Lung (tissue), 12 donors: ENCODE data around the gene UBE2E1. TPM values are rescaled to one million over a fixed set of nuclear protein-coding genes. Genes with fewer than 3 reads are reported as not detected.

ENCODE experiments used
- ATAC-seq: fragments of 200-7000 bp; cut with Tn5 transposase; one replicate; pipeline ENCODE4 v1.9.1; 2020; ENCODE audit warnings: moderate number of reproducible peaks; ENCODE audit not compliant: insufficient read depth, low FRiP score
- DNase-seq, 3 donors: peaks; one replicate each; pipeline ENCODE4 v3.0.0-alpha.2; 2013 to 2017
- H3K27ac ChIP-seq, 2 donors: one replicate each; pipeline ENCODE4 v1.5.1; 2013; ENCODE audit warnings: mild to moderate bottlenecking in 2 of 2, moderate library complexity in 2 of 2, control low read depth in 1 of 2, inconsistent platforms in 1 of 2, low read depth in 1 of 2, low read length in 1 of 2
- H3K27me3 ChIP-seq, 3 donors: one replicate each; pipeline ENCODE4 v1.5.1; 2013; ENCODE audit warnings: low read length in 2 of 3; ENCODE audit not compliant: control insufficient read depth in 3 of 3, insufficient read depth in 3 of 3
- H3K36me3 ChIP-seq, 4 donors: one replicate each; pipeline ENCODE4 v1.5.1; 2013; ENCODE audit warnings: low read length in 4 of 4, mild to moderate bottlenecking in 1 of 4, moderate library complexity in 1 of 4; ENCODE audit not compliant: control insufficient read depth in 4 of 4, insufficient read depth in 4 of 4
- H3K4me1 ChIP-seq, 5 donors: one replicate each; pipeline ENCODE4 v1.5.1; 2013; ENCODE audit warnings: low read length in 5 of 5, mild to moderate bottlenecking in 2 of 5, moderate library complexity in 1 of 5; ENCODE audit not compliant: control insufficient read depth in 5 of 5, insufficient read depth in 5 of 5
- H3K4me3 ChIP-seq: one replicate; pipeline ENCODE4 v1.5.1; 2013; ENCODE audit warnings: mild to moderate bottlenecking, control low read depth, moderate library complexity
- H3K9ac ChIP-seq, 2 donors: one replicate each; pipeline ENCODE4 v1.5.1; 2013; ENCODE audit warnings: low read length in 2 of 2, control low read depth in 1 of 2; ENCODE audit not compliant: insufficient read depth in 1 of 2
- H3K9me3 ChIP-seq, 4 donors: one replicate each; pipeline ENCODE4 v1.5.1; 2013; ENCODE audit warnings: low read length in 3 of 4, mild to moderate bottlenecking in 1 of 4, moderate library complexity in 1 of 4; ENCODE audit not compliant: control insufficient read depth in 4 of 4, insufficient read depth in 3 of 4
- WGBS, 2 donors: extraction: QIAGEN DNeasy Blood & Tissue Kit; methylation state at CpG; one replicate each; pipeline ENCODE4 v1.1.7; 2013; 5-methylcytosine and 5-hydroxymethylcytosine counted together
- polyA plus RNA-seq, 2 donors: library from polyadenylated mRNA; stranded (reverse); fragments of 200-250 nt; gene quantifications; one replicate each; pipeline ENCODE4 v1.2.1, GENCODE V29; 2013
- total RNA-seq, 2 donors: library from RNA; depleted of rRNA in 1 of 2; stranded (reverse); fragments of >200 nt in 1 of 2; gene quantifications; one replicate each; pipeline ENCODE4 v1.2.1, GENCODE V29; 2014 to 2021
- TF ChIP-seq, protein P1 (sequence below): IDR thresholded peaks from 2 replicates; pipeline ENCODE4 v1.5.1; 2012; ENCODE audit warnings: mild to moderate bottlenecking; ENCODE audit errors: control extremely low read depth, extremely low read depth
- donor health status: control.
- donor health status: control.
- donor health status: Bipolar disorder and iron deficiency.
- donor health status: healthy.
- donor health status: DM: yes; HTN: yes; CAD: no.

Gene UBE2E1
- total and polyA plus RNA-seq, 4 donors, result 74.1 to 156 (median 87.6) TPM

DNA sequence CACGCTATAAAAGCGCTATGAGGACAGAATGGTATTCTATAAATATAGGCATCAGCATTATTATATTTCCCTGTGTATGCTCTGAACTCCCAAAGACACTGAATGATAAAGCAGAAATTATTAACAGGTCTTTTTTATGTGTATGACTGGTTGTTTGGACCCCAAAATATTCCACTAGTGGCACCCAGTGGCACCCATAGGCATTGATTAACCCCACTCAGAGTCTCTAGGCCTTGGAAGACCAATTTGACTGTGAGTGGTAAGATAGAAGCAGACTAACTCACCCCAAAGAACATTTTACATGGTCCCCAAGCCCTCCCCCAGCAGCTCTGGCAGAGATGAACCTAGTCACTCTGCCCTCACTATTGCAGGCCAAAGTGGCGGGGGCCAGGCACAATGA, 45.4 kb upstream of the UBE2E1 start:
- TF ChIP-seq, protein P1, sequence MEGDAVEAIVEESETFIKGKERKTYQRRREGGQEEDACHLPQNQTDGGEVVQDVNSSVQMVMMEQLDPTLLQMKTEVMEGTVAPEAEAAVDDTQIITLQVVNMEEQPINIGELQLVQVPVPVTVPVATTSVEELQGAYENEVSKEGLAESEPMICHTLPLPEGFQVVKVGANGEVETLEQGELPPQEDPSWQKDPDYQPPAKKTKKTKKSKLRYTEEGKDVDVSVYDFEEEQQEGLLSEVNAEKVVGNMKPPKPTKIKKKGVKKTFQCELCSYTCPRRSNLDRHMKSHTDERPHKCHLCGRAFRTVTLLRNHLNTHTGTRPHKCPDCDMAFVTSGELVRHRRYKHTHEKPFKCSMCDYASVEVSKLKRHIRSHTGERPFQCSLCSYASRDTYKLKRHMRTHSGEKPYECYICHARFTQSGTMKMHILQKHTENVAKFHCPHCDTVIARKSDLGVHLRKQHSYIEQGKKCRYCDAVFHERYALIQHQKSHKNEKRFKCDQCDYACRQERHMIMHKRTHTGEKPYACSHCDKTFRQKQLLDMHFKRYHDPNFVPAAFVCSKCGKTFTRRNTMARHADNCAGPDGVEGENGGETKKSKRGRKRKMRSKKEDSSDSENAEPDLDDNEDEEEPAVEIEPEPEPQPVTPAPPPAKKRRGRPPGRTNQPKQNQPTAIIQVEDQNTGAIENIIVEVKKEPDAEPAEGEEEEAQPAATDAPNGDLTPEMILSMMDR, result no peak
- Histone ChIP-seq H3K4me3 (no peak overlapping the region), H3K9me3 (no peaks in the 10 kb centered on the region), H3K27me3 (no peaks in the 10 kb centered on the region), H3K36me3 (no peaks in the 10 kb centered on the region), H3K9ac (no peak overlapping the region), H3K27ac (no peak overlapping the region), H3K4me1 (peaks cover 0 to 18% (median 2%) of the 10 kb centered on the region in 5 donors)
- DNase-seq (no peak), ATAC-seq (no peak)
- WGBS, 2 donors, result 95 to 96% methylated on average over 3 of the region's 3 CpGs

DNA sequence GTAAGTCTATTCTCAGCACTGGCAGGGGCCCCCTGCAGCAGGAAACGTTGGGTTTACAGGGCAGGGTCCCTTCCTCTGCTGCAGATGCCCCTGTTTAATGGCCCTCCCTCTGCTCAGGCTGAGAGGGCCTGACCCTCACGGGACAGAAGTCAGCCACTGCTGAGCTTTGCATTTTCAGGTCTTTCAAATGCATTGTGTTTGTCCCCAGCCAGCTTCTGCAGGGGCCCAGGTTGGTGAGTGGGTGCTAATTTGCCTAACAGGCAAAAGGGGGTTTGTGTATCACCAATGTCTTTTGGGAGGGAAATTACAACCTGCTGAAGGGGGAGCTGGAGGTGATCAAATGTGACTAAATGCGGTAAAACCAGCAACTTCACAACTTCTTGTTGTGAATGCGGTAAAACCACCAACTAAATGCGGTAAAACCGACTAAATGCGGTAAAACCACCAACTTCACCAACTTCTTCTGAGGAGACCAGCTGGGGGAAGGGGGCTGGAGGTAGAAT, 44.8 kb upstream of the UBE2E1 start:
- Histone ChIP-seq H3K9me3 (no peaks in the 10 kb centered on the region), H3K4me1 (peaks cover 0 to 18% (median 2%) of the 10 kb centered on the region in 5 donors), H3K36me3 (no peaks in the 10 kb centered on the region), H3K4me3 (no peak overlapping the region), H3K27me3 (no peaks in the 10 kb centered on the region), H3K9ac (no peak overlapping the region), H3K27ac (no peak overlapping the region)
- WGBS, 2 donors, result 47 to 70% methylated on average over 7 of the region's 7 CpGs
- TF ChIP-seq, protein P1, result no peak
- no peak for DNase-seq
- ATAC-seq, result no peak

DNA sequence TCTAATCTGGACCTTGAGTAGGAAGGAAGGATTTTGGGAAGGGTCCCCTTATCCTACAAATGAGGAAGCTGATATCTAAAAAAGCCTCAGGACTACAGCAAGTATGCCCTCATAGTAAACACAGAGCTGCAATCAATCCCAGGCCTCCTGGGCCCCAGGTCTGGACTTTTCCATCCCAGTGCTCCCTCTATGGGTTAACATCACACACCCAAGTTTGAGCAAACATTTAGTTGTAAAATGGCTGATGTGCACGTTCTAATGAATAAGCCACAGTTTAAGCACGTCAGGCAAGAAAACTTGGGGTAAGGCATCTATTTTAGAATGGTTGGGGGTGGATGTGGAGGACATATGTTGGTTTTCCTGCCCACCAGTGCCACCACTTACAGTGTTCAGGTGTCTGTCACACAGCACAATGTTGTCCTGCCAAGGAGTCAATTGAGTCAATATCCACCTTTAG, 44.3 kb upstream of the UBE2E1 start:
- TF ChIP-seq, protein P1, result no peak
- 64 to 66% methylated on average over 2 of the region's 2 CpGs for WGBS, 2 donors
- Histone ChIP-seq H3K36me3 (no peaks in the 10 kb centered on the region), H3K9ac (no peak overlapping the region), H3K27me3 (no peaks in the 10 kb centered on the region), H3K27ac (no peak overlapping the region), H3K9me3 (no peaks in the 10 kb centered on the region), H3K4me3 (no peak overlapping the region), H3K4me1 (peaks cover 0 to 18% (median 0%) of the 10 kb centered on the region in 5 donors)
- ATAC-seq, result no peak
- DNase-seq, result no peak

GRCh38 chr3:23762214-23762613, 43.5 kb upstream of the UBE2E1 start:
- Histone ChIP-seq H3K9me3 (no peaks in the 10 kb centered on the region), H3K27ac (no peak overlapping the region), H3K27me3 (no peaks in the 10 kb centered on the region), H3K36me3 (no peaks in the 10 kb centered on the region), H3K4me3 (no peak overlapping the region), H3K9ac (no peak overlapping the region), H3K4me1 (peaks cover 0 to 18% (median 0%) of the 10 kb centered on the region in 5 donors)
- TF ChIP-seq, protein P1, result no peak
- ATAC-seq (no peak), DNase-seq (no peak)
- 85 to 91% methylated on average over 7 of the region's 7 CpGs for WGBS, 2 donors
